Activated CD8-positive, alpha-beta memory T cell treated with anti-CD3 and anti-CD28 coated beads, Interleukin-2, amount 50 U/mL, for 48 hours (primary cell): Measurements from ENCODE around the gene PRCC.
A peak's percentile ranks its signal among the peaks of the same experiment; 100 is the strongest.
"Not testable (repeated sequence)": the region's sequence is repeated elsewhere in the genome, so short reads cannot be mapped to it uniquely, and the experiment has no call there.

Experiments
- DNase-seq: peaks from one replicate; pipeline ENCODE4 v3.0.0-alpha.2; 2020

The PRCC gene

GRCh38 chr1:156745881-156746280 lies 21.5 kb upstream of the PRCC start:
- DNase-seq, result no peak

GRCh38 chr1:156746406-156746727 lies 21.0 kb upstream of the PRCC start:
- DNase-seq, result no peak

- DNase-seq, result peak; percentile 78
Observed at GRCh38 chr1:156746728-156747631, 20.4 kb upstream of the PRCC start.

- DNase-seq, result no peak
Observed at GRCh38 chr1:156747742-156748669, 19.3 kb upstream of the PRCC start.

- no peak for DNase-seq
Observed at GRCh38 chr1:156748670-156749418, 18.5 kb upstream of the PRCC start.

- DNase-seq, result no peak
Observed at GRCh38 chr1:156749419-156750118, 17.8 kb upstream of the PRCC start.

- peak; percentile 73 for DNase-seq
Observed at GRCh38 chr1:156750191-156750672, 17.1 kb upstream of the PRCC start.

GRCh38 chr1:156750711-156751450 lies 16.5 kb upstream of the PRCC start:
- peak; percentile 74 for DNase-seq

GRCh38 chr1:156751451-156751756 lies 15.9 kb upstream of the PRCC start, which contains the start of gene HDGF:
HDGF (minus strand) TSS chr1:156751675; CDS start chr1:156751429, 246 bp downstream.
- no peak for DNase-seq

GRCh38 chr1:156751757-156752481 lies 15.4 kb upstream of the PRCC start:
- peak; percentile 95 for DNase-seq

- DNase-seq, result no peak
Observed at GRCh38 chr1:156752843-156753482, 14.4 kb upstream of the PRCC start.

GRCh38 chr1:156754219-156754618 lies 13.1 kb upstream of the PRCC start:
- DNase-seq, result no peak

- no peak for DNase-seq
Observed at GRCh38 chr1:156755527-156755950, 11.8 kb upstream of the PRCC start.

GRCh38 chr1:156756355-156756754 lies 11.0 kb upstream of the PRCC start:
- DNase-seq, result no peak

- DNase-seq, result not testable (repeated sequence)
Observed at GRCh38 chr1:156757572-156758253, 9.6 kb upstream of the PRCC start.

- DNase-seq, result no peak
Observed at GRCh38 chr1:156760092-156760795, 7.1 kb upstream of the PRCC start.

- no peak for DNase-seq
Observed at GRCh38 chr1:156760796-156761104, 6.6 kb upstream of the PRCC start.

- not testable (repeated sequence) for DNase-seq
Observed at GRCh38 chr1:156765136-156765535, 2.2 kb upstream of the PRCC start.

GRCh38 chr1:156765666-156766065 lies 1.7 kb upstream of the PRCC start:
- DNase-seq, result no peak
